ENCODE measurements around the gene HCN1.

The HCN1 gene

GRCh38 chr5:45578270-45578669, 117.9 kb downstream of the HCN1 start:
- Histone ChIP-seq H3K9ac (no peak overlapping the region), H3K4me2 (ENCODE audit: low read length) (no peak overlapping the region), H2AFZ (no peak overlapping the region), H3K4me1 (no peaks in the 10 kb centered on the region), H3K4me3 (ENCODE audit: low read depth, low read length) (no peak overlapping the region), H3K79me2 (no peaks in the 10 kb centered on the region), H3K27ac (no peak overlapping the region), H3K9me3 (ENCODE audit: control insufficient read depth, low read length) (no peaks in the 10 kb centered on the region), H3K27me3 (ENCODE audit: control insufficient read depth, insufficient read depth, low read length) (no peaks in the 10 kb centered on the region), H3K36me3 (ENCODE audit: control insufficient read depth, insufficient read depth, low read length) (no peaks in the 10 kb centered on the region)
- TF ChIP-seq, protein P1, sequence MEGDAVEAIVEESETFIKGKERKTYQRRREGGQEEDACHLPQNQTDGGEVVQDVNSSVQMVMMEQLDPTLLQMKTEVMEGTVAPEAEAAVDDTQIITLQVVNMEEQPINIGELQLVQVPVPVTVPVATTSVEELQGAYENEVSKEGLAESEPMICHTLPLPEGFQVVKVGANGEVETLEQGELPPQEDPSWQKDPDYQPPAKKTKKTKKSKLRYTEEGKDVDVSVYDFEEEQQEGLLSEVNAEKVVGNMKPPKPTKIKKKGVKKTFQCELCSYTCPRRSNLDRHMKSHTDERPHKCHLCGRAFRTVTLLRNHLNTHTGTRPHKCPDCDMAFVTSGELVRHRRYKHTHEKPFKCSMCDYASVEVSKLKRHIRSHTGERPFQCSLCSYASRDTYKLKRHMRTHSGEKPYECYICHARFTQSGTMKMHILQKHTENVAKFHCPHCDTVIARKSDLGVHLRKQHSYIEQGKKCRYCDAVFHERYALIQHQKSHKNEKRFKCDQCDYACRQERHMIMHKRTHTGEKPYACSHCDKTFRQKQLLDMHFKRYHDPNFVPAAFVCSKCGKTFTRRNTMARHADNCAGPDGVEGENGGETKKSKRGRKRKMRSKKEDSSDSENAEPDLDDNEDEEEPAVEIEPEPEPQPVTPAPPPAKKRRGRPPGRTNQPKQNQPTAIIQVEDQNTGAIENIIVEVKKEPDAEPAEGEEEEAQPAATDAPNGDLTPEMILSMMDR (IDR thresholded peaks at IDR 0.05), result no peak

DNA sequence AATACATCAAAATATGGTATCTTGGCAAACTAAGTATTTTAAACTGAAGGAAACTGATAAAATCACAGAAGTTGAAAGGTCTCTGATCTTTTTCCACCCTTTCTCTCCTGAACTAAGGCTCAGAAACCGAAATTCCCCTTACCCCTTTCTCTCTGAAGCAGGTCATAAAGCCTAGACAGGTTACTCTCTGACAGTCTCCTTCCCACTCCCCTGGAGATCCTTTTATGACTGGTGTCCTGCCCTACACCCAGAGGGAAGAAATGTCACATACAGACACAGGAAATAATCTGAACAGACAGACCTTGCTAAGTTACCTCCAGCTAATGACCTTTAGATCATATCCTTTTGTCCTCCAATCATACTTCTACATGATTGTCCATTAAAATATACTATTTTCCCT, 127.4 kb downstream of the HCN1 start:
- Histone ChIP-seq H3K36me3 (ENCODE audit: control insufficient read depth, insufficient read depth, low read length) (no peaks in the 10 kb centered on the region), H3K27me3 (ENCODE audit: control insufficient read depth, insufficient read depth, low read length) (no peaks in the 10 kb centered on the region), H3K4me2 (ENCODE audit: low read length) (no peak overlapping the region), H2AFZ (no peak overlapping the region), H3K4me3 (ENCODE audit: low read depth, low read length) (no peak overlapping the region), H3K27ac (no peak overlapping the region), H3K9me3 (ENCODE audit: control insufficient read depth, low read length) (no peaks in the 10 kb centered on the region), H3K9ac (no peak overlapping the region), H3K4me1 (no peaks in the 10 kb centered on the region), H3K79me2 (no peaks in the 10 kb centered on the region)
- TF ChIP-seq, protein P1 (IDR thresholded peaks at IDR 0.05), result no peak

DNA sequence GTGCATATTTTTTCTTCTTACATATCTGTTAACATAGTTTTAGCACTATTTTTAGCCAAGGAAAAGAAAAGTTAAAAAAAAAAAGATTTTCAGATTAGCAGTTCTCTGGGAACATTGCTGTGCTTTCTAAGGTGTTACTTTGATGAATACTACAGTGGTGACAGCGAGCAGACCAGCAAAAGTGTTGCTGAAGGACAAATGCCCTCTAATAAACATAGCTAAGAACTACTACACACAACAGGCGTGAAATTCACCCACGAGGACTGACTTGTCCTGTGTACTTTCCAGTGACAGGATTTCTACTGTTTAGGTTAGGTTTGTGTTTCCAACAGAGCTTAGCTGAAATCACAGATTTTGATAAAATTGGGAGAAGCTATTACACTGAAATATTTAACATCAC, 153.8 kb downstream of the HCN1 start:
- Histone ChIP-seq H3K27me3 (ENCODE audit: control insufficient read depth, insufficient read depth, low read length) (no peaks in the 10 kb centered on the region), H3K27ac (no peak overlapping the region), H3K79me2 (no peaks in the 10 kb centered on the region), H3K9me3 (ENCODE audit: control insufficient read depth, low read length) (no peaks in the 10 kb centered on the region), H3K36me3 (ENCODE audit: control insufficient read depth, insufficient read depth, low read length) (no peaks in the 10 kb centered on the region), H3K4me1 (no peaks in the 10 kb centered on the region), H3K4me2 (ENCODE audit: low read length) (no peak overlapping the region), H2AFZ (no peak overlapping the region), H3K4me3 (ENCODE audit: low read depth, low read length) (no peak overlapping the region), H3K9ac (no peak overlapping the region)
- TF ChIP-seq, protein P1 (IDR thresholded peaks at IDR 0.05), result no peak

DNA sequence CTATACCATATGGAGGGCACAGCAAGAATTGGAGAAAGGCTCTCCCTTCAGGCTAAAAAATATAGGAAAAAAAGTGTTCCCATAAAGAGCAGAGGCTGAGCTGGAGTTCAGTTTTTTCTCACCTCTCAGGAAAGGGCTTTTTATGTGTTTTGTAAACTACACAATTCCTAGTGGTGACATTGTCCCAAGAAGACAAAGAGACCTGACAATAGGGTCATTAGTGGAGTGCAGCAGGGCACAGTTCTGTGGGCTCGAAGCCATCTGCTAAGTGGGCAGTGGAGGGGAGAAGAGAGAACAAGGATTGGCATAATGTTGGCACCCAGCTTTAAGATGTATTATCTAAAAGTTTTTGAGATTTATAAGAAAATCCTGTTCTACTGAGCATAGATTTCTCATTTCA, 162.5 kb downstream of the HCN1 start:
- H3K27ac ChIP-seq, result no peak overlapping the region

More for the DNA sequence above, 162.5 kb downstream of the HCN1 start:
- Histone ChIP-seq H3K4me1 (no peaks in the 10 kb centered on the region), H3K27me3 (ENCODE audit: control insufficient read depth, insufficient read depth, low read length) (no peaks in the 10 kb centered on the region), H3K4me2 (ENCODE audit: low read length) (no peak overlapping the region), H3K4me3 (ENCODE audit: low read depth, low read length) (no peak overlapping the region), H3K79me2 (no peaks in the 10 kb centered on the region), H3K9ac (no peak overlapping the region), H3K36me3 (ENCODE audit: control insufficient read depth, insufficient read depth, low read length) (no peaks in the 10 kb centered on the region), H3K9me3 (ENCODE audit: control insufficient read depth, low read length) (no peaks in the 10 kb centered on the region), H2AFZ (no peak overlapping the region)
- TF ChIP-seq, protein P1 (IDR thresholded peaks at IDR 0.05), result no peak

All from parathyroid adenoma (tissue), 2 donors.